Skeletal muscle tissue (tissue), 4 donors: ENCODE results near the gene ARHGAP6. TPM values are rescaled to one million over a fixed set of nuclear protein-coding genes. Genes with fewer than 3 reads are reported as not detected.

Experiments
- H3K27ac ChIP-seq: one replicate; pipeline ENCODE4 v1.7.0; 2013; ENCODE audit warnings: mild to moderate bottlenecking, low read depth, low read length, inconsistent platforms
- H3K27me3 ChIP-seq, 3 donors: one replicate each; pipeline ENCODE4 v1.7.0; 2013; ENCODE audit warnings: low read length in 3 of 3; ENCODE audit not compliant: control insufficient read depth in 3 of 3, insufficient read depth in 3 of 3
- H3K36me3 ChIP-seq, 3 donors: one replicate each; pipeline ENCODE4 v1.7.0; 2013; ENCODE audit warnings: low read length in 3 of 3; ENCODE audit not compliant: control insufficient read depth in 3 of 3, insufficient read depth in 3 of 3
- H3K4me1 ChIP-seq, 3 donors: one replicate each; pipeline ENCODE4 v1.7.0; 2013; ENCODE audit warnings: low read length in 3 of 3, mild to moderate bottlenecking in 3 of 3; ENCODE audit not compliant: control insufficient read depth in 3 of 3, insufficient read depth in 3 of 3
- H3K4me3 ChIP-seq, 3 donors: one replicate each; pipeline ENCODE4 v1.7.0; 2013; ENCODE audit warnings: low read length in 3 of 3
- H3K9ac ChIP-seq, 3 donors: one replicate each; pipeline ENCODE4 v1.7.0; 2013; ENCODE audit warnings: low read length in 3 of 3, mild to moderate bottlenecking in 3 of 3, moderate library complexity in 2 of 3, low read depth in 1 of 3
- H3K9me3 ChIP-seq, 3 donors: one replicate each; pipeline ENCODE4 v1.7.0; 2013; ENCODE audit warnings: low read length in 3 of 3; ENCODE audit not compliant: control insufficient read depth in 3 of 3
- total RNA-seq: library from RNA; depleted of rRNA; stranded (reverse); fragments of >200 nt; gene quantifications from one replicate; pipeline ENCODE4 v1.2.3, GENCODE V29; 2014
- donor health status: Osteomylitis.

The ARHGAP6 gene
- total RNA-seq, 1 donor from 2014 or later: 8.4 TPM

DNA sequence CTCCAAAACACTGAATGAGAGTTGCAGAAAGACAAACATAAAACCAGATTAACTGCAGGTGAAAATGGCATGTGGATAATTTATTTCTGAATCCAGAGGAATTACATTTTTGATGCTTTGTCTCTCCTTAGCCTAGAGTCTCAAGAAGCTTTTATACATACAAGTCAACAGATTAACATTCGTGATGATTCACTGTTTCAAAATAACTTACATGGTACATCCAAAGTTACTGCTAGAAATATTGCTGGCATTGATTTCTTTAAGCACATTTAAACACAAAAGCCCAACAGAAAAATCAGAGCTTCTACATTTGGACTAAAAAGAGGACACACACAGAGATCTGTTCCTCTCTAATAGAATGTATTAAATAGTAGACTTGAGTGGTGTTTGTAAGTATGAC is 266.9 kb downstream of the ARHGAP6 start:
- Histone ChIP-seq H3K4me3 (no peak overlapping the region), H3K27ac (no peak overlapping the region)

DNA sequence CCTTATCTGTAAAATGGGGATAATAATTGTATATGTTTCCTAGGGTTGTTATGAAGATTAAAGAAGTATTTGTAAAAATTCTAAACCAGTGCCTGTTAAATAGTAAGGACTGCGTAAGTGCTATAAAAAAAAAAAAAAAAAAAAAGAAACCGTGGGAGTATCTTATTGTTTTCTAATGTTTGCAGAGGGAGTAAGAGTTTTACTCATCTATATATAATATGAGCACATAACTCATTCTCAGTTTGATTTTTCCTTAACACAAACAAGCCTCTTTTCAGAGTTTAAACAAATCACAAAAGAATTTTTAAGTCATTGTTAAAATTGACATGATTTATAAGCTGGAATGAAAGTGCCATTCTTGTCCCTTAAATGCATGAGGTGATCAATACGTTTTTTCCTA is 267.6 kb downstream of the ARHGAP6 start:
- no peaks in the 10 kb centered on the region for H3K9me3 ChIP-seq
- no peaks in the 10 kb centered on the region for H3K36me3 ChIP-seq
- H3K27me3 ChIP-seq: no peaks in the 10 kb centered on the region
- H3K4me1 ChIP-seq: no peaks in the 10 kb centered on the region
- no peak overlapping the region for H3K27ac ChIP-seq
- no peak overlapping the region for H3K9ac ChIP-seq
- H3K4me3 ChIP-seq: no peak overlapping the region

More for the DNA sequence above, 266.9 kb downstream of the ARHGAP6 start:
- Histone ChIP-seq H3K27me3 (no peaks in the 10 kb centered on the region), H3K9ac (no peak overlapping the region), H3K36me3 (no peaks in the 10 kb centered on the region), H3K9me3 (no peaks in the 10 kb centered on the region), H3K4me1 (no peaks in the 10 kb centered on the region)

DNA sequence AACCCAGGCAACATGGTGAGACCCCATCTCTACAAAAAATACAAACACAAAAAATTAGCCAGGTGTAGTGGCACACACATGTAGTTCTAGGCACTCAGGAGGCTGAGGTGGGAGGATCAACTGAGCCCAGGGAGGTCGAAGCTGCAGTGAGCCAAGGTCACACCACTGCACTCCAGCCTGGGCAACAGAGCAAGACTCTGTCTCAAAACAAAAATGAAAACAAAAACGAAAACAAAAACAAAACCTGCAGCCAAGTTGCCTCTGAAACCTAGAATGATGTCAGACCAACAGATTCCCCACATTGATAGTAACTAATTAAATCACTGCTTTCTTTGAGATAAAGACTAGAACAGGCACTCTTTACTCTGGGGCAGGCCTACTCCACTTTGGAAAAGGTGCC is 268.0 kb downstream of the ARHGAP6 start:
- Histone ChIP-seq H3K4me3 (no peak overlapping the region), H3K9ac (no peak overlapping the region), H3K27me3 (no peaks in the 10 kb centered on the region), H3K36me3 (no peaks in the 10 kb centered on the region), H3K9me3 (no peaks in the 10 kb centered on the region), H3K4me1 (no peaks in the 10 kb centered on the region), H3K27ac (no peak overlapping the region)

DNA sequence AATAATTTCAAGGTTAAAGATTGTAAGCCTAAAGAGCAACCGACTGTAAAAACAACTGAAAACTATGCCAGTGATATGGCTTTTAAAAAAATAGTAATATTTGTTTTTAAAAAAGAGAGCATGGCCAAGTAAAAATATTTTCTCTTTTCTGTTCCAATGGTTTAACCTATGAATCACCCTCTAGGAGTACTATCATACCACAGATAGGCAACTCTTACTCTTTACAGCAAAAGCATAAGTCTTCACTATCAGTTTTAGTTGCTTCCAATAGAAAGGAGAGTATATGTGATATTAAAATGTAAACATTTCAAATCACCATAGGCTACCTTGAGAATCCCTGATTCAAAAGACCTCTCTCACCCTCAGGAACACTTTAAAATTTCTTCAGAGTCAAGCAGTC is 269.9 kb downstream of the ARHGAP6 start:
- Histone ChIP-seq H3K4me1 (no peaks in the 10 kb centered on the region), H3K4me3 (no peak overlapping the region), H3K36me3 (no peaks in the 10 kb centered on the region), H3K9me3 (no peaks in the 10 kb centered on the region), H3K27ac (no peak overlapping the region), H3K27me3 (no peaks in the 10 kb centered on the region), H3K9ac (no peak overlapping the region)

DNA sequence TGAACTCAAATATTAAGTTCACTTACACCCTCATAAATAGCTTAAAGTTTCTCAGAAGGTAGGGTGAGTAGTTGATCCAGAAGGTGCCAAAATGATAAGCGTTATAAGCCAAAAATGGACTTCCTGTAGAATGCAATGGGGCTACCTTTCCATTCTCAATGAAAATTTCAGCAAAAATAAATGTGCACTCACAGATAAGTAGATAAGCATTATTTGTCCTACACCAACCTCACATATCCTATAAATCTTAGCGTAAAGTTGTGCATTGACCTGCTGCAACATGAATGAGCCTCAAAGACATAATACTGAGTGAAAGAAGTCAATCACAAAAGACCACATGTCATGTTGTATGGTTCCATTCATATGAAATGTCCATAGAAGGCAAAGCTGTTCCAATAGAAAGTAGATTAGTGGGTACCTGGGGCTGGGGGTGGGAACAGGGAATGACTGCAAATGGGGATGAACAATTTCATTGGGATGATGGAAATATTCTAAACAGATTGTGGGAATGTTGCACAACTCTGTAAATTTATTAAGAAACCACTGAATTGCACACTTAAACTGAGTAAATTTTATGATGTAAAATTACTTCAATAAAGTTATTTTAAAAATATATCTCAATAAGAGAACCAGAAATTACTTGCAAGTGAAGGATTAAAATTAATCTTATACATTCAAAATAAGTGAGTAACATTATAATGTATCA is 271.6 kb downstream of the ARHGAP6 start:
- Histone ChIP-seq H3K4me1 (no peaks in the 10 kb centered on the region), H3K27me3 (no peaks in the 10 kb centered on the region), H3K9me3 (no peaks in the 10 kb centered on the region), H3K36me3 (no peaks in the 10 kb centered on the region), H3K9ac (no peak overlapping the region), H3K4me3 (no peak overlapping the region), H3K27ac (no peak overlapping the region)

DNA sequence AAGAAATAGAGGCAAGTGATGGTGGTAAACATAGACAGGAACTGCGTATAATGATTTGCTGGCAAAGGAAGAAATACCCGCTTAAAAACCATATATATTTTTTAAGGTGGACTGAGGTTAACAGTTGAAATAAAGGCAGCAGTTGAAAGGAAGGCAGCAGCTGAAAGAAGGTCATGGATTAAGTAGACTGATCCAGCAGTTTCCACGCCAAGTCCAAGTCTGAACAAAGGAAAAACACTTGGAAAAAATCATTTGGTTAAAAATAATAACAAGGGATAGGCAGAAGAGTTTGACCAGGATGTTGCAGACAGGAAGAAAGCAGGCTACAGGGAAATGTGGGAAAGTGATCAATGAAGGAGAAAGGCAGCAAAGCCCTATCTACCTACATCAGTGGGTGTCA is 278.9 kb downstream of the ARHGAP6 start:
- Histone ChIP-seq H3K4me3 (no peak overlapping the region), H3K27ac (no peak overlapping the region), H3K36me3 (no peaks in the 10 kb centered on the region), H3K27me3 (no peaks in the 10 kb centered on the region), H3K9ac (no peak overlapping the region), H3K4me1 (peaks cover 3 to 7% (median 6%) of the 10 kb centered on the region in 3 donors), H3K9me3 (no peaks in the 10 kb centered on the region)

DNA sequence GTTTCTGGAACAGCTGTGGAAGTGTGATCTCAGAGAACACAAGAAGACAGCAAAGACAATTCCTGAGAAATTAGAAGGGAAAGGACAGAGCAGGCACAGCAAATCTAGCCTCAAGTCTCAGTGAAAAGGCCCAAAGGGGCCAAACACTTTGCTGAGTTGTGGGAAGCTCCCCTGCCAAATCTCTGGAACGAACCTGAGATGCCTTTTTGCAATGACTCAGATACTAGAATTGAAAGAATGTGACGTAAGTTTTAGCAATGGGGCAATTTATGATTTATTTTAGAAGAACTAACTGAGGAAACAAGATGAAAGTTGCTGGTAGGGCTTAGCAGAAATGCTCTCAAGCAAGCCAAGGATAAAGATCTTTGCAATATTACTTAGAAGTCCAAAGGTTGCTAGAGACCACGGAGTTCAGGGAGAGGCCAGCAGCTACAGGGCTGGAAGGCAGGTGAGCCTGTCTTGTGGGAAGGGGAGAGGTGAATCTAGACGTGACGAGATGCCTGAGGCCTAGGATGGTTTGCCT is 279.7 kb downstream of the ARHGAP6 start:
- Histone ChIP-seq H3K4me1 (peaks cover 3 to 7% (median 6%) of the 10 kb centered on the region in 3 donors), H3K27me3 (no peaks in the 10 kb centered on the region), H3K36me3 (no peaks in the 10 kb centered on the region), H3K27ac (peak overlapping the region; percentile 37), H3K9me3 (no peaks in the 10 kb centered on the region), H3K9ac (no peak overlapping the region), H3K4me3 (no peak overlapping the region)

DNA sequence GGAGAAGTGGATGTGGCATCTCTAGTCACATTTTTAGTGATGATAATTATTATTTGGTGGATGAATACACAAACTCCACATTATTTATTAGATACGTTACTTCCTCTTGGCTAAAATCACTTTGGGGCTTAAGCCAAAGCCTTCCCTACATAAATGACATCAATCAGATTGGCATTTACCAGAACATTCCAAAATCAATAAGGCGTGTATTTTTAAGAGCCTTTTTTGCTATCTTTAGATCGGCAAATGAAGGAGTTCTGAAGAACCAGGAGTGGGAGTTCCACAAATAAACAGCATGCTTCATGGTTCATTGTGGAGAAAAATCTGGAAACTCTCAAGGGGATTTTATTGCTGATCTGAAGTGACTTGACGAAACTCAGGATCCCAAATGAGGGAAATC is 282.8 kb downstream of the ARHGAP6 start:
- no peak overlapping the region for H3K4me3 ChIP-seq
- H3K36me3 ChIP-seq: no peaks in the 10 kb centered on the region
- peaks cover 3 to 8% (median 7%) of the 10 kb centered on the region in 3 donors for H3K4me1 ChIP-seq
- H3K9ac ChIP-seq: no peak overlapping the region
- no peaks in the 10 kb centered on the region for H3K27me3 ChIP-seq
- H3K27ac ChIP-seq: no peak overlapping the region
- H3K9me3 ChIP-seq: no peaks in the 10 kb centered on the region

DNA sequence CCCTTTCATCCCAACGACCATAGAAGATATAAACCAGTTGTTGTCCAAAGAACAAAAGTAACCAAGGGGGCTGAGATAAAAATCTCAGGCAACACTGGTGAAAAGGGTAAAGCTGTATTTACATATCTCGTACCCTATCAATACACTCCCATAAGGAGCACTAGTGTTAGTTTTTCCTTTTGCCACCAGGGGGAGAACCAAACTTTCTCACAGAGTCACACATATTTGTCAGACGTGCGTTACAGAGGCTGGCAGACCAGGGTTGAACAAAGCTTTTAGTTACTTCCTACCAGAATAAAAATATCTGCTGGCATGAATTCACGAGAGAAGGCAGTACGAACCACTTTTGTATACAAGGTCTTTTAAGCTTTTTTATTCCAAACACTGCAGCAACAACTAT is 284.3 kb downstream of the ARHGAP6 start:
- no peaks in the 10 kb centered on the region for H3K36me3 ChIP-seq
- no peak overlapping the region for H3K9ac ChIP-seq
- no peaks in the 10 kb centered on the region for H3K9me3 ChIP-seq
- no peak overlapping the region for H3K27ac ChIP-seq
- peaks cover 0 to 6% (median 5%) of the 10 kb centered on the region in 3 donors for H3K4me1 ChIP-seq
- H3K4me3 ChIP-seq: no peak overlapping the region
- no peaks in the 10 kb centered on the region for H3K27me3 ChIP-seq

DNA sequence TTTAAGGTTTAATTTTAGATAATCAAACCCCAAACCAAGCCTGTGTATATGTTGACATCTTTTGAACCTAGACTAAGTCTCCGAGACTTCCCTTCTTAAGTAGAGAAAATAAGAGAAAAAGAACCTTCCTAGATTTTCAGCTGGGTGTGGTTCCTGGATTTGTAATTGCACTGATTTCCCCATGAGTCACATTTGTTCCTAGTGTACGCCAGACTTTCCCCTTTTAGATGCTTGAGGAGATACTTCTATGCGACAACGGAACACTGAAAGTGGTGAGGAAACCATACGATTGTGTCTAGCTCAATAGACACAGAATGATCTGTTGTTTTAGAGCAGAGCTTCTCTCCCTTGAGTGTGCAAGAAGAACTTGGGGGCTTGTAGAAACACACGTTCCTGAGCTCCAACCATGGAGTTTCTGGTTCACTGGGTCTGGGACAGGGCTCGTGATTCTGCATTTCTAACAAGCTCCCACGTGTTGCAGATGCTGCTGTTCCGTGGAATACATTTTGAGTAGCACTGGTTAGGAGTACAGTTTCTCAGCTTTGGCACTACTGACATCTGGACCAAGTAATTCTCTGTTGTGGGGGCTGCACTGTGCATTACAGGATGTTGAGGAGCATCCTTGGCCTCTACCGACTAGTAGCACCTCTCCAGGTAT is 285.4 kb downstream of the ARHGAP6 start:
- Histone ChIP-seq H3K27ac (no peak overlapping the region), H3K4me1 (peaks cover 0 to 2% (median 0%) of the 10 kb centered on the region in 3 donors), H3K4me3 (no peak overlapping the region), H3K9ac (no peak overlapping the region), H3K27me3 (no peaks in the 10 kb centered on the region), H3K36me3 (no peaks in the 10 kb centered on the region), H3K9me3 (no peaks in the 10 kb centered on the region)
